Measurements from ENCODE around the gene IGFL2.

The IGFL2 gene

DNA sequence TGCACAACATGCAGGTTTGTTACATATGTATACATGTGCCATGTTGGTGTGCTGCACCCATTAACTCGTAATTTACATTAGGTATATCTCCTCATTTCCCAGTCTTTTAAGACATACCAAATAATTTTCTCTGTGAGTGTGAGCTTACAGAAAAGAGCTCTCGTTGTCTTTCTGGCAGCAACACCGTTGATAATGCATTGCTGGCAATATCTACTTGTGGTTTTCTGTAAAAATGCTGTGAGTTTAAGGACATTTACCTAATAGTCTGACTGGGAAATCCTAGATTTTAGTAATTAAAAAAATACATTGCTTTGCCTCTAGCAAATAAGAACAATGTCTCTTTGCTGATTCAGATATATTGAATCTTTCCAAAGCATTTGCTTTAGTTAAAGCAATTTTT is 31.9 kb upstream of the IGFL2 start:
- Histone ChIP-seq H3K79me2 (no peaks in the 10 kb centered on the region), H3K27me3 (ENCODE audit: control insufficient read depth, insufficient read depth, low read length) (no peaks in the 10 kb centered on the region), H3K4me3 (ENCODE audit: low read depth, low read length) (no peak overlapping the region), H3K27ac (no peak overlapping the region), H3K4me2 (ENCODE audit: low read length) (no peak overlapping the region), H3K9ac (no peak overlapping the region), H3K4me1 (no peaks in the 10 kb centered on the region), H2AFZ (no peak overlapping the region), H3K9me3 (ENCODE audit: control insufficient read depth, low read length) (no peaks in the 10 kb centered on the region), H3K36me3 (ENCODE audit: control insufficient read depth, insufficient read depth, low read length) (no peaks in the 10 kb centered on the region)
- no peak for TF ChIP-seq CTCF (IDR thresholded peaks at IDR 0.05)

DNA sequence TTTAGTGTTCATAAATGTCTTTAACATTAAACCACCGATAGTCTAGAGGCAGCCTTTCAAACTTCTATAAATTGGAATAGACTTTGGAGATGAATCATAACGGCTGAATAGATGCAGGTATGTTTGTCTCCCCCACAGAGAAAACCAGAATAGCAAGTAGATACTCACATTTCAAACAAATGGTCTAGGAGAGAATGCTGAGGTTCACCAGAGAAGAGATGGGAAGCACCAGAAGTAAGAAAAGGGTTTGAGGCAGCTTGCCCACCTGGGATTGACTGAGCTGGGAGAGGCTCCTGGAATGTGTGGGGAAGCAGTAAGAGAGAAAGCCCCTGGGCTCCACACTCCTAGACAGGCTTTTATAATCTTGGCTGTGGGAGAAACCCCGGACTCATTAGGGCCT is 29.9 kb upstream of the IGFL2 start:
- no peaks in the 10 kb centered on the region for H3K4me1 ChIP-seq
- no peaks in the 10 kb centered on the region for H3K79me2 ChIP-seq
- no peaks in the 10 kb centered on the region for H3K36me3 ChIP-seq (ENCODE audit: control insufficient read depth, insufficient read depth, low read length)
- H3K27me3 ChIP-seq (ENCODE audit: control insufficient read depth, insufficient read depth, low read length): no peaks in the 10 kb centered on the region
- no peak overlapping the region for H2AFZ ChIP-seq
- H3K27ac ChIP-seq: no peak overlapping the region
- no peak for TF ChIP-seq CTCF (IDR thresholded peaks at IDR 0.05)
- no peak overlapping the region for H3K4me2 ChIP-seq (ENCODE audit: low read length)
- H3K9me3 ChIP-seq (ENCODE audit: control insufficient read depth, low read length): no peaks in the 10 kb centered on the region
- no peak overlapping the region for H3K4me3 ChIP-seq (ENCODE audit: low read depth, low read length)
- H3K9ac ChIP-seq: no peak overlapping the region

- Histone ChIP-seq H3K4me2 (ENCODE audit: low read length) (no peak within 1 kb of the TSS), H3K4me3 (ENCODE audit: low read depth, low read length) (no peak within 1 kb of the TSS), H3K79me2 (no peaks in the 10 kb centered on the region), H3K27ac (no peak within 1 kb of the TSS), H3K4me1 (no peaks in the 10 kb centered on the region), H3K36me3 (ENCODE audit: control insufficient read depth, insufficient read depth, low read length) (no peaks in the 10 kb centered on the region), H2AFZ (peak within 1 kb of the TSS; percentile 38), H3K9me3 (ENCODE audit: control insufficient read depth, low read length) (no peaks in the 10 kb centered on the region), H3K9ac (no peak within 1 kb of the TSS), H3K27me3 (ENCODE audit: control insufficient read depth, insufficient read depth, low read length) (no peaks in the 10 kb centered on the region)
- no peak for TF ChIP-seq CTCF (IDR thresholded peaks at IDR 0.05)
These were observed 23.4 kb upstream of the IGFL2 start, which contains the start of gene IGFL3 for GRCh38 chr19:46124638-46125115. IGFL3 (minus strand) TSS chr19:46124688; CDS start chr19:46124649, 39 bp downstream.

- H3K4me2 ChIP-seq (ENCODE audit: low read length): no peak overlapping the region
These were observed 22.6 kb upstream of the IGFL2 start for GRCh38 chr19:46125447-46125846.

More at GRCh38 chr19:46125447-46125846, 22.6 kb upstream of the IGFL2 start:
- H3K9me3 ChIP-seq (ENCODE audit: control insufficient read depth, low read length): no peaks in the 10 kb centered on the region
- H3K4me3 ChIP-seq (ENCODE audit: low read depth, low read length): no peak overlapping the region
- H3K4me1 ChIP-seq: no peaks in the 10 kb centered on the region
- TF ChIP-seq CTCF (IDR thresholded peaks at IDR 0.05): no peak
- no peaks in the 10 kb centered on the region for H3K79me2 ChIP-seq
- H3K27ac ChIP-seq: no peak overlapping the region
- no peaks in the 10 kb centered on the region for H3K36me3 ChIP-seq (ENCODE audit: control insufficient read depth, insufficient read depth, low read length)
- no peak overlapping the region for H2AFZ ChIP-seq
- H3K9ac ChIP-seq: no peak overlapping the region
- H3K27me3 ChIP-seq (ENCODE audit: control insufficient read depth, insufficient read depth, low read length): no peaks in the 10 kb centered on the region

Data from parathyroid adenoma (tissue), 2 donors.